Fibroblast of villous mesenchyme (primary cell): ENCODE measurements around the gene PTBP2. TPM values are rescaled to one million over a fixed set of nuclear protein-coding genes. Genes with fewer than 3 reads are reported as not detected.

ENCODE experiments used
- DNase-seq: peaks from one replicate; pipeline ENCODE4 v3.0.0-alpha.2; 2010; ENCODE audit warnings: low read depth
- H3K4me3 ChIP-seq: 2 replicates; pipeline ENCODE4 v1.5.1; 2011; ENCODE audit warnings: low read depth, mild to moderate bottlenecking, low read length
- total RNA-seq: library from RNA; depleted of rRNA; stranded (reverse); fragments of >200 nt; gene quantifications from 2 replicates; pipeline ENCODE4 v1.2.3, GENCODE V29; 2012
- TF ChIP-seq, protein P1 (sequence below): IDR thresholded peaks from 2 replicates; pipeline ENCODE4 v1.5.1; 2012; ENCODE audit warnings: low read depth, mild to moderate bottlenecking, low read length; ENCODE audit not compliant: insufficient read depth

Gene PTBP2
- total RNA-seq, 1 donor, result 14.2 TPM

DNA sequence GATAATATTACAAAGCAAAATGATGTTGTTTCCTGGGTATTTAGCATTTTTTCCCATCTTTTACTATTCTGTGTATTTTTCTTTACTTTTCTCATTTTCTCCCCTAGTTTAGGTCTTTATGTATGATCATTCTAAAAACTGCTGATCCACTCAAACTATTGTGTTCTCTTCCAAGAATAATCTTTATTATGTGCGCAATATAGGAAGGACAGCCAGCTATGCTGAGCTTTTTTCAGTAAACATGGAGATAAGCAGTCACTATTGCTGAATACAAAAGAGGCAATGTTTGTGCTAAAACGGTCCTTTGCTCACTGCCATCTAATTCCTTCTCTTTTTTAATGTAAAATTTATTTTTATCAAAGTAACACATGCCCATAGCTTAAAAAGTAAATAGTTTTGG lies 6.7 kb upstream of the PTBP2 start:
- TF ChIP-seq, protein P1, sequence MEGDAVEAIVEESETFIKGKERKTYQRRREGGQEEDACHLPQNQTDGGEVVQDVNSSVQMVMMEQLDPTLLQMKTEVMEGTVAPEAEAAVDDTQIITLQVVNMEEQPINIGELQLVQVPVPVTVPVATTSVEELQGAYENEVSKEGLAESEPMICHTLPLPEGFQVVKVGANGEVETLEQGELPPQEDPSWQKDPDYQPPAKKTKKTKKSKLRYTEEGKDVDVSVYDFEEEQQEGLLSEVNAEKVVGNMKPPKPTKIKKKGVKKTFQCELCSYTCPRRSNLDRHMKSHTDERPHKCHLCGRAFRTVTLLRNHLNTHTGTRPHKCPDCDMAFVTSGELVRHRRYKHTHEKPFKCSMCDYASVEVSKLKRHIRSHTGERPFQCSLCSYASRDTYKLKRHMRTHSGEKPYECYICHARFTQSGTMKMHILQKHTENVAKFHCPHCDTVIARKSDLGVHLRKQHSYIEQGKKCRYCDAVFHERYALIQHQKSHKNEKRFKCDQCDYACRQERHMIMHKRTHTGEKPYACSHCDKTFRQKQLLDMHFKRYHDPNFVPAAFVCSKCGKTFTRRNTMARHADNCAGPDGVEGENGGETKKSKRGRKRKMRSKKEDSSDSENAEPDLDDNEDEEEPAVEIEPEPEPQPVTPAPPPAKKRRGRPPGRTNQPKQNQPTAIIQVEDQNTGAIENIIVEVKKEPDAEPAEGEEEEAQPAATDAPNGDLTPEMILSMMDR, result no peak
- no peak overlapping the region for H3K4me3 ChIP-seq
- no peak for DNase-seq

DNA sequence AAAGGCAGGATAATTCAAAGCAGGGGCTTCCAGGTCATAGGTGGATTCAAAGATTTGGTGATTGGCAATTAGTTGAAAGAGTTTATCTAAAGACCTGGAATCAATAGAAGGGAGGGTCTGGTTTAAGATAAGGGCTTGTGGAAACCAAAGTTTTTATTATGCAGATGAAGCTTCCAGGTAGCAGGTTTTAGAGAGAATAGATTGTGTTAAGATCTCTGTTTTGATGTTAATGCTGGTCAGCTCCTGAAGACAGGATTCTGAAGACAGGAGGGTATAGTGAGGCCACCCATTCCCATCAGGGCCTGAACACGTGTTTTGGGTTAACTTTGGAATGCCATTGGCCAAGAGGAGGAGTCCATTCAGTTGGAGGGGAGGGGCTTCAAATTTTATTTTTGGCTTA lies 6.1 kb upstream of the PTBP2 start:
- DNase-seq, result no peak
- TF ChIP-seq, protein P1, result no peak
- no peak overlapping the region for H3K4me3 ChIP-seq

DNA sequence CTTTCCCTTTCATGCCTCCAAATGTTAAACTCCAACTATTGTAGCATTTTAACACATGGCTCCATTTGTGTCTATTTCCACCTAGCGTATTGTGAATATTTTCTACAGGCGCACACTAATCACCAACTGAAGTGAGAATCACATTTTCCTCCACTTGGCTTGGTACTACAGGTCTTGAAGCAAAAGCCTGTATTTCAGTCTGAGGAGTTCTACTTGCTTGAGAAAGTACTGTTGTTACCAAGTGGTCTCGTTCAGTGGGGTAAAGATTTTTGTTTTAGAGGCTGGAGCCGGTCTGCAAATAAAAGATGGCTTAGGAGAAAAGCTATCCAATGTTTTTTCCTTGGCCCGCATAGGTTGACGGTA lies 550 bp upstream of the PTBP2 start:
- TF ChIP-seq, protein P1, result no peak
- DNase-seq, result no peak
- peak overlapping the region; percentile 90 for H3K4me3 ChIP-seq

- peak overlapping the region; percentile 90 for H3K4me3 ChIP-seq
- DNase-seq, result peak; percentile 45
- TF ChIP-seq, protein P1, result no peak
Observed at GRCh38 chr1:96722161-96722922, 758 bp downstream of the PTBP2 start.

DNA sequence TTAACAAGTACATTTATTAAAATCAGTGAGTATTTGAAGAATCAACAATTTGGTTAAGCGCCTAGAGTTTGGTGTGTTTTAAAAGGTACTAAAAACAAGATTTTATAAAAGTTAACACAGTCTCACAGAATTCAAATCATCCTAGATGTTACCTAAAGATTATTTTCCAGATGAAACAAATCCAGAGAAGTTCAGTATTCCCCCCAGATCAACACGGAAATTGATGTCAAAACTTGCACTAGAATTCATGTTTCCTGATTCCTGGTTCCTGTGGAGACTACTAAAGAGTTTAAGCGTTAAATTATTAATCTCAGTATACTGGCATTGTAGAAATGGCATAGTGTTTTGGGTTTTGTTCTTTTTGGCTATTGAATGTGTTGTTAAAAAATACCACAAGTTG lies 1.4 kb downstream of the PTBP2 start:
- TF ChIP-seq, protein P1, result no peak
- peak overlapping the region; percentile 90 for H3K4me3 ChIP-seq
- no peak for DNase-seq

- no peak for DNase-seq
- TF ChIP-seq, protein P1, result no peak
- H3K4me3 ChIP-seq, result peak overlapping the region; percentile 90
Observed at GRCh38 chr1:96723377-96723776, 1.8 kb downstream of the PTBP2 start.

DNA sequence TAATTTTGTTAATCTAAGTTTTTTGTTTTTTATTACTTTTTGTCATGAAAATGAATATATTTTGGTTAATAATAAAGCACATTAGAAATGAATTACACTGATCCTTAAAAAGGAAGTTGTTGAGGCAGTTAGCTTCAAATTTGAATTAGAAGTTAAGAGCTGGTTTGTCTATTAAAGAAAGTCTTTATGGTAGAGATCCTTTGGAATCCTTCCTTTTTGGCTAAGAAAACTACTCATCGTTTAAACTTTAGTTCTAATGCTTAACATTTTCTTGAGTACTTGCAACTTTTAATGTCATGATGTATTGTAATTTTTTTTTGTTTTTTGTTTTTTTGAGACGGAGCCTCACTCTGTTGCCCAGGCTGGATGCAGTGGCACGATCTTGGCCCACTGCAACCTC lies 2.4 kb downstream of the PTBP2 start:
- peak overlapping the region; percentile 90 for H3K4me3 ChIP-seq
- DNase-seq, result no peak
- TF ChIP-seq, protein P1, result no peak
